NT2/D1 (cell line): Measurements from ENCODE around the gene XDH.

Experiments
- YY1 ChIP-seq: IDR thresholded peaks from 2 replicates; pipeline ENCODE4 v1.6.1; 2011; ENCODE audit not compliant: insufficient read length, insufficient read depth
- ZNF274 ChIP-seq: IDR thresholded peaks from 2 replicates; pipeline ENCODE4 v1.6.1; 2011; ENCODE audit warnings: mild to moderate bottlenecking, low read depth, low read length

GRCh38 chr2:31387850-31388249, 26.7 kb downstream of the XDH start:
- TF ChIP-seq ZNF274 = no peak
- TF ChIP-seq YY1 = no peak
